HG02571 (cell line): Measurements from ENCODE around the gene AIG1.

Experiments used
- ATAC-seq: cut with Tn5 transposase; IDR thresholded peaks from one replicate; pipeline ENCODE4 v1.9.1; 2021; ENCODE audit warnings: mild to moderate bottlenecking, moderate library complexity; ENCODE audit not compliant: unreplicated experiment

The AIG1 gene

DNA sequence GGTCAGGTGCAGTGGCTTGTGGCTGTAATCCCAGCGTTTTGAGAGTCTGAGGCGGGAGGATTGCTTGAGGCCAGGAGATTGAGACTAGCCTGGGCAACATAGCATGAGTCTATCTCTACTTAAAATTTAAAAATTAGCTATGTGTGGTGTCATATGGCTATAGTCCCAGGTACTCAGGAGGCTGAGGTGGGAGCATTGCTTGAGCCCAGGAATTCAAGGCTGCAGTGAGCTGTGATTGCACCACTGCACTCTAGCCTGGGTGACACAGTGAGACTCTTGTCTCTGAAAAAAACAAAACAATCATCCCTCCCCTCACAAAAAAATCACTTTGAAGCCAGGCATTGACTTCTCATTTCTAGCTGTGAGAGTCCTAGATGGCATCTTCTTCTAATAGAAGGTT is 32.1 kb downstream of the AIG1 start:
- no peak for ATAC-seq

DNA sequence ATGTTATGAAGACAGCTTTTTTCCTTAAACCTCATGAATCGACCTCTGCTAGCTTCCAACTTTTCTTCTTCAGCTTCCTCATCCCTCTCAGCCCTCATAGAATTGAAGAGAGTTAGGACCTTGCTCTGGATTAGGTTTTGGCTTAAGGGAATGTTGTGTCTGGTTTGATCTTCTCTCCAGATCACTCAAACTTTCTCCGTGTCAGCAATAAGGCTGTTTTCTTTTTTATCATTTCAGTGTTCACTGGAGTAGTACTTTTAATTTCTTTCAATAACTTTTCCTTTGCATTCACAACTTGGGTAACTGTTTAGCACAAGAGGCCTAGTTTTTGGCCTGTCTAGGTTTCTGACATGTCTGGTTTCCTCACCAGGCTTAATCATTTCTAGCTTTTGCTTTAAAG is 32.6 kb downstream of the AIG1 start:
- no peak for ATAC-seq

DNA sequence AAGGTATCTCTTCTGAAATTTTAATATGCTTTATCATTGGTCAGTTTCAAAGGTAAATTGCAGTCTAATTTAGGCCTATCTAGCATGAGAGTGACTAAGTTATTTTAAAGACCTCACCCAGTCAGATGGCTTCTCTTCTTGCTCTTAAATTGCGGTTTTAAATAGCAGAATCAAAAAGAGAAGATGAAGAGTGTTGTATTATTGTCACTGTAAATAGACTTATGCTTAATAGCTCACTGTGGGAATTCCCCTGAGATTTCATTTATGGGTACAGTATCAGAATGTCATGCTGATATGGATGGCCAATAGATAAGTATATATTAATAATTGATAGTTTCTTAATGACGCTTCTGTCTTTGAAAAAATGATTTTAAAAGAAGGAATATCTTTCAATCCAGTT is 35.7 kb downstream of the AIG1 start:
- no peak for ATAC-seq

DNA sequence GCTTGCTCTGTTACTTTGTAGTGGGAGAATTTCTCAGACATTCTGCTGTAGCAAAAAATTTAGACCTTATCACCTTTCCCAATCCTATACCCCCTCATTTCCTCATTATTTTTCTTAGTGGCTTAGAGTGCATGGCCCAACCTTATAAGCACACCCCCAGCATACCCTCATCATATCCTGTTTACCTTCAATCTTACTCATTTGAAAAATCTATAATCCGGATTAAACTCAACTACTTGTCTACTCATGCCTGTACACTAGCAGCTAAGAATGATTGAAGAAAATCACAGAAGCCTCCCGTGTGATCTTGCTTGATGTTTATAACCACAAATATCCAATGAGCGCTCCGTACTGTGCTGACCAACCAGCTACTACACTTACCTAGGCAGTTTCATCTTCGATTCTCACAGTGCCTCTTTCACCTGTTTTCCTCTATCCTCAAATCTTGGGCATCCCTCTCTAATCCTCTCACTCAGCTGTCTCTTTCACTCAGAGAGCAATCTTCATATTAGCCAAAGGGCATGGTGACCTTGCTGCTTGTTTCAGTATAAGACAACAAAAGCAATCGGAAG is 36.6 kb downstream of the AIG1 start:
- no peak for ATAC-seq

DNA sequence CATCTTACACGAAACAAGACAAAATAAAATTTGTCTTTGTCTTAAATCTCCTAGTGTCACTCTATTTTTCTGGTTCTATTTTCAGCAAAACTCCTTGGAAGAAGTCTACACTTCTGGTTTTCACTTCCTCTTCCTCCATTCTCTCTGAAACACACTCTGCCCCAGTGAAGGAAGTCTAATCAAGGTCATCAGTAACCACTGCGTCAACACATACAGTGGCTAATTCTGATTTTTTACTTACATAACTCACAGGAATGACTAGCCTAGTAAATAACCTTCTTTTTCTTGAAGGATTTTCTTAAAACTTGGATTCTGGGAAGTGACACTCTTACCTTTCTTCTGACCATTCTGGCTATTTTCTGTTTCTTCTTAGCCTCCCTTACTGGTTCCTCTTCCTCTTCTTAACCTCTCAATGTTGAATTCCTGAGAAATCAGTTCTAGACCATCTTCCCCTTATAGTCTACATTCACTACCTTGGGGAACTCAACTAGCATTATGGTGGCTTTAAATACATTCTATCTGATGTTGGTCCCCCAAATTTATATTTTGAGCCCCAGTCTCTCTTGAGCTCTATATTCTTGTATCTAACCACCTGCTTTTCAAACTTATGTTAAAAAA is 37.5 kb downstream of the AIG1 start:
- no peak for ATAC-seq

- no peak for ATAC-seq
Measured at GRCh38 chr6:143099647-143100046, 39.0 kb downstream of the AIG1 start.

DNA sequence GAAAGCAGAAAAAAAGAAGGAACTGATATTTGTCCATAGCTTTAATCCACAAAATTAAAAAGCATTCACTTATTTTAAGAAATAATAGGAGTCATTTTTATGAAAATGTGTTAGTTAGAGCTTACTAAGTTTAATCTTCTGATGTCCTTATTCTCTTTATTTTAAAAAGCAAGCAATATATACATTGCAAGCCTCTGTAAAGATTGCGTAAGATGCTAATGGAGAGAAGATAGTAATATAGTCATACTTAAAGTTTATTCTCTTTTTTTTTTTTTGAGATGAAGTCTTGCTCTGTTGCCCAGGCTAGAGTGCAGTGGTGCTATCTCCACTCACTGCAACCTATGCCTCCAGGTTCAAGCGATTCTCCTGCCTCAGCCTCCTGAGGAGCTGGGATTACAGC is 39.7 kb downstream of the AIG1 start:
- ATAC-seq, result no peak

GRCh38 chr6:143103916-143104315 is 43.2 kb downstream of the AIG1 start:
- no peak for ATAC-seq

DNA sequence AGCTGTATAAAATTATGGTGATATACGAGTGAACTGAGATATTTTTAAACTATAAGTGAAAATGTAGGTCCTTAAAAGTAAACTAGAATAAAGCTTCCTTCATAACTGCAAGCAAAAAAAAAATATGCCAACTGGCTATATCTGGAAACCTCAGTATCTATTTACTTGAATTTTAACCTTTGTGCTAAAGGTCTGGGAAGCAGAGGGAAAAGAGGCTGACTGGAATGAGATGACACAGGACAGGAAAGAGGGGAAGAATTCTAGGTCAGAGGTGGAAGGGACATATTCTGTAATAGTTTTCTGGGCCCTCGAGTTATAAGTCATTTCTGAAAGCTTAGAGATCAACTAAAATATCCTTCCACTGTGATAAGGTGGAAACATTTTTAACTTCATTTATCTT is 46.8 kb downstream of the AIG1 start:
- no peak for ATAC-seq

DNA sequence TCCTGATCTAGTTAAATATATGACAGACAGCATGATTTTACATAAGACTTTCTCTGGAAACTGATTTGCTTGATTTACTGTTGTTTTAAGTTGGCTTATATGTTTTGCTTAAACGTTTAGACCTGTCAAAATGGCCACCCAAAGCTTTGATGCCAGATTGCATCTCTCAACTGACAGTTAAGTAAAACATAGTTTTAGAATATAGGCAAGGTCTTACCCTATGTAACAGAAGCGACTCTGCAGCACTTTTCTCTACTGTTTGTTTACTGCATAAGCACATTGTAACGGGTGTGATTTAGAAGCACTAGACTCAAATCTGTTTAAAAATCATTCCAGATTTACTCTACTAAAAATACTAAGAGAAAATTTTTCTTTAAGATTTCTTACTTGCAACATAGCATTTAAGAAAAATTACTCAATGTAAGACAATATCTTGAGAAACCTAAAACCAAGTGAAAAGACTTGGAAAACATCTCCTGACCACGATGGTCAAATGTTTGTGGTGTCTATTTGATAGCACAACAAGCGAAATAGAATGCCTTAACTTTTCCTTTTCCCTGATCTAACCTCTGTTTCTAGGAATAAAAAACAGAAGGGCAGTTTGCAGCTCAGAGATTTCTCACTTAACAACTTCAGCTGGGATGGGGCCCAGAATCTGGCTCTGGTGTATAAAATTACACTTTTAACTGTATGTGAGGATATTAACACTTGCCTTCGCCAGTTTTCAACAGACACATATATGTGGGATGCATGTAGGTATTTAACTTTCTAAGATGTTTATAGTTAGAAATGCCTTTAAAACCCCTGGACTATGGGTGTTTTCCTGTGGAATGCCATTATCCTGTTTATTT is 47.4 kb downstream of the AIG1 start:
- ATAC-seq, result no peak

DNA sequence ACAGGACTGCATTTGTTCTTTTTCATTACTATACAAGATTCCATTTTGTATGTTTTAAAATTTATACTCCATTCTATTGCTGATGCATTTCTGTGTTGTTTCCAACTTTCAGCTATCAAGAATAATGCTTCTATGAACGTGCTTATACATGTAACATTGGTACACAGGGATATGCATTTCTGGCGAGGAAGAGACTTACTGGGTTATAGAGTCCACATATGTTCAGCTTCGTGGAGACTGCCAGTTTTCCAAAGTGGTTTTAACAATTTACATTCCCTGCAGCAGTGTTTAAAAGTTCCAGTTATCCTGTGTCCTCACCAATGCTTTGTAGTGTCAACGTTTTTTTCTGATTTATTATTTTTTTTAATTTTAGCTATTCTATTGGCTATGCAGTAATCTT is 48.5 kb downstream of the AIG1 start:
- ATAC-seq, result no peak

DNA sequence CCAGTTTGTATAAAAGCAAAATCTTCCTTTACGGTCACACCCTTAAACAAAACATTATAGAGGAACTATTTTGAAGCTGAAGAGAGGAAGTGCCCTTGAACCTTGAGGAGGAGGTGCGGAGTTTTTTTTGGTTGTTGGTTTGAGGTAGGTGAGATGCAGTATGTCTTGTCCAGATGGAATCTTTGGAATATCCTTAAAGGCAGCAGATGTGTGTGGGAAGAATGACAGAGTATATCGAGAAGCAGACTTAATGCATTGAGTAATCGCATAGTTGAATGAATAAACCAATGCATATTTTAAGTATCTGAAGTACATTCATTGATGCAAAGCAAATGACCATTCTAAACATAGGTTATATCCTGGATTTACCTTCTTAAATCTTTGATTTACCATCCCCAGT is 49.9 kb downstream of the AIG1 start:
- ATAC-seq, result no peak

DNA sequence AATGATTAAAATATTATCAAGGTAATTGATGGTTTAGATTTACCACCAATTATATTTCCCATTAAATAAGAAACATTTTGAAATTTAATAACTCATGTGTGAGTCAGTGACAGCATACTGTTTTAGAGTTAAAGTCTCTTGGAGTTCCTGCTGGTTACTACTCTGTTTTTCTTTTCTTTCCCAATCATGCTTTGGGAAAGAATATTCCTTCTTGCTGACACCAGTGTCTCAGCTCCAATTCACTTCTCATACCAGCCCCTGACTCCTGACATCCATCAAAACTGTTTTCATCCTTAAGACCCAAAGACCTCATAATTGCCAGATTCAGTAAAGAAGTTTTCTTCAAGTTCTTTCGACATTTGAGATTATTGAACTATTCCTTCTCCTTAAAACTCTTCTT is 50.3 kb downstream of the AIG1 start:
- ATAC-seq, result no peak

DNA sequence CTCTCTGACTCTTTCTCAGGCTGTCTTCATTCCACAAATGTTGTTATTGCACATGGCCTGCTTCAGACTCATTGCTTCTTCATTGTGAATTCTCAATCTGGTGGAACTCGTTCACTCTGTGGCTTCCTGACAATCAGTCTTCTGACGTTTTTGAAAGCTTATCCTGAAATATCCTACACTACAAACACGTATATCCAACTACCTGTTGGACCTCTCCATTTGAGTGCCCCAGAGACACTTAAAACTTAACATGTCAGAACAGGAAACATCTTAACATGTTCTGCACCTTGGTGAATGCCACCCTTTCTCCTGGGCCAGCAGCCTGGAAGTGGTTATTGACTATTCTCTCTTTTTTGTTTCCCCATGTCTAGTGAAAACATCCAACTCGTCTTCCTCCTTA is 50.8 kb downstream of the AIG1 start:
- ATAC-seq, result no peak

- peak; percentile 68 for ATAC-seq
Measured at GRCh38 chr6:143112084-143112768, 51.5 kb downstream of the AIG1 start.

DNA sequence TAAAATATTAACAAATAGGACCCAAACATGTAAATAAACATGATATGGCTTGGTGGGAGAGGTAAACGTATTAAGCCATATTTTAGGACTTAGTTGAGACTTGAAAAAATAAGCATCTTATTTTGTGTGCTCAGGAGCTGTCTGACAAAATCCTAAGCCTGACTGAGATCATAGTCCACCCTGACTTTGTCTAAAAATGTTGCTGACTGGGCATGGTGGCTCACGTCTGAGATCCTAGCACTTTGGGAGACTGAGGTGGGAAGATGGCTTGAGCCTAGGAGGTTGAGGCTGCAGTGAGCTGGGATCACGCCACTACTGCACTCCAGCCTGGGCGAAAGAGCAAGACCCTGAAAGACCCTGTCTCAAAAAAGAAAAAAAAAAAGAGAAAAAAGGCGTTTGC is 52.1 kb downstream of the AIG1 start:
- no peak for ATAC-seq

GRCh38 chr6:143115728-143116127 is 55.0 kb downstream of the AIG1 start:
- no peak for ATAC-seq

DNA sequence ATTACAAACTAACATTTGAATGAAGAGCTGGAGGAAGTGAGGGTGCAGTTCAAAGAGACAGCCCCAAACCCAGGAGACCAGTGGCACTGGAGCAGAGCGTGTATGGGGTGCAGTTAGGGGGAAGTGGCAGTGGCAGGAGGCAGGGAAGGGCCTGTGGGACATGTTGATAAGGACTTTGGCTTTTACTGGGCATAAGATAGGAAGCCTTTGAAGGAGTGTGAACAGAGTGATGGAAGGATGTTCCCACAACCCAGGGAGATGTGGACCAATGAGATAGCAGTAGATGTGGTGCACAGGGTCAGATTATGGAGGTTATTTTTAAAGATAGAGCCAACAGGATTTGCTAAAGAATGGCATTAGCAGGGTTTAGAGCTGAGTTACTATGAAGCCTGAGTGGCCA is 56.4 kb downstream of the AIG1 start:
- no peak for ATAC-seq

- no peak for ATAC-seq
Measured at GRCh38 chr6:143119260-143119659, 58.6 kb downstream of the AIG1 start.

DNA sequence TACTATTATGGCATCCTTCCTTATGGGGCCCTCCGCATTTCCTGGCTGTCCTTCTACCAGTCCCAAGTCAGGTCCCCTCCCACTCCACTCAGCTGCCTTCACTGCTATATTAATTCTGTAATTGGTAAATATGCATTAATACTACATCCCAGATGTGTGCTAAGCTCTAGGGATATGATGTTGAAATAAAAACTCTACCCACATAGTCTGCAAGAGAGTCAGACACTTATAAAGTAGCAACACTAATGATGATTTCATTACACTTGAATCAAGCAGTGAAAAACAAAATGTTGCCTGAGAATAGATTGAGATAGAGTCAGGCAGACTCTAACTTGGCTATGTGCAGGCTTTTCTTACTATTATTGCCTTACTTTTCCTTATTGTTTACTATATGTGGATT is 62.4 kb downstream of the AIG1 start:
- ATAC-seq, result no peak

DNA sequence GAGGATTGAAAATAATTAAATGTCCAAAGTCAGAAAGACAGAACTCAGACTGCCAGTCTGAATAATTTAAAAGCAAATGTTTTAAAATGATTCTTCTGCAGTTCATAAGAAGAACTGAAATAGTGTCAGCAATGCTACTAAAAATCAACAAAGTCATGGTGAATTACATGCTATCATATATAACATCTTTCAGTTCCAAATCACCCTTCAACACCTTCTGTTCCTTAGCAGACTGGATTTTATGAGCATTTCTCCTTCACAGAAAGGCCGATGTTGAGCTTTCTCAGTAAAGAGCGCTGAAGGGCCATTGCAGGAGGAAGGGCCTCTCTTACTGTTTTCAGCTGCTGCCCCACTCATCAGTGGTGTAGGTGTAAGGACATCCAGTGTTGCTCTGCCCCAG is 63.3 kb downstream of the AIG1 start:
- no peak for ATAC-seq

DNA sequence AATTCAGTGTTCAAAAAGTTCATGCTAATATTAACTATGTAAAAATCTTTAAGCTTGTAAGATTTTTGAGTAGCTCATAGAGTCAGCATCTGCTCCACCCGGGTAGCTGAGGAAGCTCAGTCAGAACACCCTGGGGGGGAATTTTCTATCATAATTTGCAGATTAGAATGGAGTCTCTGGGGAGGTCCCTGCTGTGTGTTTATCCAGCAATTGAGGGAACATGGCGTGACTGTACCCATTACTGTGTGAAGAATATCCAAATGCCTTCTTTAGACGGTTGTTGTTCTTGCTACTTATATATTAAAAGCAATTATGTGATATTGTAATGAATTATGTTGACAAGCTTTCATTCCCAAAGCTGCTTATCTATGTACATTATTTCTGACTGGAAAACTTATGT is 64.8 kb downstream of the AIG1 start:
- no peak for ATAC-seq
